OCI-LY7 (cell line): Measurements from ENCODE around the gene ZNF668. TPM values are rescaled to one million over a fixed set of nuclear protein-coding genes. Genes with fewer than 3 reads are reported as not detected.

Experiments used
- BruUV-seq: library from RNA; stranded (reverse); fragments of 400-500 nt; replicated peaks from 2 replicates; lab custom pipeline; 2021; lab: Mats Ljungman, UMichigan
- CTCF ChIA-PET: fragments of 300-600 bp; sonication (Branson Sonifier 250); formaldehyde crosslinking; loops from one replicate; lab custom pipeline; 2022; ENCODE audit warnings: antibody characterized with exemption; ENCODE audit not compliant: unreplicated experiment; lab: Charles Lee
- POLR2A ChIA-PET: fragments of 300-600 bp; sonication (Branson Sonifier 250); formaldehyde crosslinking; loops from one replicate; lab custom pipeline; 2022; ENCODE audit warnings: antibody characterized with exemption; lab: Charles Lee
- DNase-seq: peaks from one replicate; pipeline ENCODE4 v3.0.0-alpha.2; 2015; ENCODE audit warnings: low spot score
- H2AFZ ChIP-seq: fragments of 200-600 bp; sonication (generic), shearing (Covaris generic); 2 replicates; pipeline ENCODE4 v1.6.1; 2014; ENCODE audit warnings: mild to moderate bottlenecking, antibody characterized with exemption, low read length, moderate library complexity
- H3K27ac ChIP-seq: fragments of 200-600 bp; sonication (generic); 2 replicates; pipeline ENCODE4 v1.5.1; 2014; ENCODE audit warnings: mixed run types, low read depth, mild to moderate bottlenecking, moderate library complexity, low read length, inconsistent platforms; ENCODE audit not compliant: poor library complexity, severe bottlenecking
- H3K36me3 ChIP-seq: fragments of 200-600 bp; sonication (generic); 2 replicates; pipeline ENCODE4 v1.6.1; 2014; ENCODE audit warnings: mild to moderate bottlenecking, antibody characterized with exemption, low read length, moderate library complexity, mixed read lengths; ENCODE audit not compliant: insufficient read depth
- H3K4me1 ChIP-seq: fragments of 200-600 bp; sonication (generic); 2 replicates; pipeline ENCODE4 v1.5.1; 2014; ENCODE audit warnings: mild to moderate bottlenecking, low read length; ENCODE audit not compliant: insufficient read depth, poor library complexity, severe bottlenecking
- H3K4me2 ChIP-seq: fragments of 200-600 bp; sonication (generic); 2 replicates; pipeline ENCODE4 v1.6.1; 2014; ENCODE audit warnings: mild to moderate bottlenecking, low read length
- H3K4me3 ChIP-seq: fragments of 200-600 bp; sonication (generic); 2 replicates; pipeline ENCODE4 v1.5.1; 2014; ENCODE audit warnings: mild to moderate bottlenecking, low read depth, low read length; ENCODE audit not compliant: poor library complexity, severe bottlenecking
- H3K79me2 ChIP-seq: fragments of 200-600 bp; sonication (generic); 2 replicates; pipeline ENCODE4 v1.6.1; 2016; ENCODE audit warnings: low read depth, mild to moderate bottlenecking, low read length, moderate library complexity, mixed read lengths; ENCODE audit not compliant: insufficient read depth
- H3K9me2 ChIP-seq: fragments of 200-600 bp; sonication (generic); 2 replicates; pipeline ENCODE4 v1.6.1; 2016; ENCODE audit warnings: mild to moderate bottlenecking, low read length, mixed read lengths; ENCODE audit not compliant: insufficient read depth
- H3K9me3 ChIP-seq: fragments of 200-600 bp; sonication (generic); 2 replicates; pipeline ENCODE4 v1.6.1; 2014; ENCODE audit warnings: mild to moderate bottlenecking, mixed run types, low read length, mixed read lengths
- H4K20me1 ChIP-seq: fragments of 200-600 bp; sonication (generic); 2 replicates; pipeline ENCODE4 v1.6.1; 2014; ENCODE audit warnings: mild to moderate bottlenecking, antibody characterized with exemption, low read length, moderate library complexity, mixed read lengths; ENCODE audit not compliant: insufficient read depth
- CTCF ChIP-seq: fragments of 200-600 bp; sonication (generic); conservative IDR thresholded peaks from 2 replicates; pipeline ENCODE4 v1.5.1; 2014; ENCODE audit warnings: mild to moderate bottlenecking, antibody characterized with exemption, low read length, moderate library complexity, mixed read lengths
- EZH2phosphoT487 ChIP-seq: fragments of 200-600 bp; sonication (generic); IDR thresholded peaks from 2 replicates; pipeline ENCODE4 v1.6.1; 2018; ENCODE audit warnings: low read depth, borderline replicate concordance, mild to moderate bottlenecking, mixed run types, antibody characterized with exemption, low read length, moderate library complexity, mixed read lengths
- intact Hi-C: fragments of 100-400 bp; cut with micrococcal nuclease; formaldehyde crosslinking; loops from one replicate; pipeline ENCODE4 v1.10.0; 2022; ENCODE audit not compliant: unreplicated experiment
- total RNA-seq, 2 experiments: library from RNA; depleted of rRNA in 1 of 2; stranded (reverse); fragments of >200 nt in 1 of 2; shearing (Covaris generic) in 1 of 2; gene quantifications; 2 replicates each; pipeline ENCODE4 v1.2.3, GENCODE V29; 2014 to 2022

The ZNF668 gene
- total RNA-seq, 2 experiments from 2014 or later: 7.8 to 21.7 TPM

GRCh38 chr16:31081428-31082351 lies 7.7 kb upstream of the ZNF668 start:
- Histone ChIP-seq H3K79me2 (no peaks in the 10 kb centered on the region), H2AFZ (no peak overlapping the region), H3K9me3 (no peaks in the 10 kb centered on the region), H3K4me3 (no peak overlapping the region), H3K9me2 (no peaks in the 10 kb centered on the region), H3K4me1 (no peaks in the 10 kb centered on the region), H3K27ac (no peak overlapping the region), H4K20me1 (no peaks in the 10 kb centered on the region), H3K36me3 (peaks cover 75% of the 10 kb centered on the region), H3K4me2 (no peak overlapping the region)
- DNase-seq: no peak
- TF ChIP-seq CTCF (no peak), EZH2phosphoT487 (no peak)
- CTCF ChIA-PET: no interaction called here
- intact Hi-C loops: no loop called here
- BruUV-seq: no TSS peak
- POLR2A ChIA-PET: no interaction called here

- Histone ChIP-seq H3K9me2 (no peaks in the 10 kb centered on the region), H3K9me3 (no peaks in the 10 kb centered on the region), H3K4me1 (no peaks in the 10 kb centered on the region), H2AFZ (no peak overlapping the region), H3K36me3 (peaks cover 80% of the 10 kb centered on the region), H3K79me2 (peaks cover 6% of the 10 kb centered on the region), H4K20me1 (no peaks in the 10 kb centered on the region), H3K4me2 (no peak overlapping the region), H3K4me3 (no peak overlapping the region), H3K27ac (no peak overlapping the region)
- TF ChIP-seq EZH2phosphoT487 (no peak), CTCF (no peak)
- CTCF ChIA-PET: no interaction called here
- no TSS peak for BruUV-seq
- DNase-seq: no peak
- intact Hi-C loops: no loop called here
- POLR2A ChIA-PET: no interaction called here
Measured at GRCh38 chr16:31080756-31081419, 6.8 kb upstream of the ZNF668 start.
